ENCODE measurements around the gene ADAM22.

GRCh38 chr7:88034083-88034695 lies 100.1 kb downstream of the ADAM22 start:
- TF ChIP-seq TAF1 (IDR thresholded peaks at IDR 0.05; ENCODE audit: borderline replicate concordance, insufficient read depth, low read length) (no peak), POLR2AphosphoS5 (IDR thresholded peaks at IDR 0.05; ENCODE audit: low read depth, low read length) (no peak), REST (IDR thresholded peaks at IDR 0.05; ENCODE audit: insufficient read depth in 1 of 2, low read depth in 2 of 2, low read length in 2 of 2) (no peak), SIN3A (IDR thresholded peaks at IDR 0.05; ENCODE audit: borderline replicate concordance, insufficient read depth, low read length) (no peak), FOXP2 (optimal IDR thresholded peaks at IDR 0.05; ENCODE audit: borderline replicate concordance, extremely low read depth, extremely low read length, insufficient read depth) (no peak)

All from PFSK-1 (cell line).